ENCODE data around the gene RAB26.
A peak's percentile ranks its signal among the peaks of the same experiment; 100 is the strongest.
"Not testable (repeated sequence)": the region's sequence is repeated elsewhere in the genome, so short reads cannot be mapped to it uniquely, and the experiment has no call there.

Gene RAB26

DNA sequence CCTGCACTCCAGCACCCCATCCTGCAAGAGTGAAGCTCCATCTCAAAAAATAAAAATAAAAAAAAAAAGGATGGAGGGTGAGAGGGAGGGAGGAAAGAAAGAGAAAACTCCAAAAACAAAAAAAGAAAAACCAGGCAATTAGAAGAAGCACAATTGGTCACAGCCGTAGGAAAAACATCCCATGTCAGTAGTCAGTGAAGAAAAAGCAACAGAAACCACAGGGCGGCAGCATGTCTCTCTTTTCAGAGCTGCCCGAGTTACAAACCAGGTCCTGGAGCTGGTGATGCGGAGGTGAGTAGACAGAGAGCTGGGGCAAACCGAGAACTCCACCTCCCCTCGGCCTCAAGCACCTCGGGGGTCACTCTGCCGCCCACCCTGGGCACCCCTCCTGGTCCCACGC is 27.1 kb upstream of the RAB26 start:
- H3K27me3 ChIP-seq (replicated peaks); H3K27ac ChIP-seq; in situ Hi-C loops (cut with HindIII; ENCODE audit: low pct_ligation_motif_present, low sequenced_read_pairs); H3K4me3 ChIP-seq (ENCODE audit: low read depth, low read length); H3K36me3 ChIP-seq (replicated peaks): not testable (repeated sequence)
- TF ChIP-seq, protein P1, sequence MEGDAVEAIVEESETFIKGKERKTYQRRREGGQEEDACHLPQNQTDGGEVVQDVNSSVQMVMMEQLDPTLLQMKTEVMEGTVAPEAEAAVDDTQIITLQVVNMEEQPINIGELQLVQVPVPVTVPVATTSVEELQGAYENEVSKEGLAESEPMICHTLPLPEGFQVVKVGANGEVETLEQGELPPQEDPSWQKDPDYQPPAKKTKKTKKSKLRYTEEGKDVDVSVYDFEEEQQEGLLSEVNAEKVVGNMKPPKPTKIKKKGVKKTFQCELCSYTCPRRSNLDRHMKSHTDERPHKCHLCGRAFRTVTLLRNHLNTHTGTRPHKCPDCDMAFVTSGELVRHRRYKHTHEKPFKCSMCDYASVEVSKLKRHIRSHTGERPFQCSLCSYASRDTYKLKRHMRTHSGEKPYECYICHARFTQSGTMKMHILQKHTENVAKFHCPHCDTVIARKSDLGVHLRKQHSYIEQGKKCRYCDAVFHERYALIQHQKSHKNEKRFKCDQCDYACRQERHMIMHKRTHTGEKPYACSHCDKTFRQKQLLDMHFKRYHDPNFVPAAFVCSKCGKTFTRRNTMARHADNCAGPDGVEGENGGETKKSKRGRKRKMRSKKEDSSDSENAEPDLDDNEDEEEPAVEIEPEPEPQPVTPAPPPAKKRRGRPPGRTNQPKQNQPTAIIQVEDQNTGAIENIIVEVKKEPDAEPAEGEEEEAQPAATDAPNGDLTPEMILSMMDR (IDR thresholded peaks at IDR 0.05; ENCODE audit: low read depth, low read length, missing control alignments) = peak; percentile 62
- DNase-seq = peak; percentile 61

- TF ChIP-seq, protein P1 (IDR thresholded peaks at IDR 0.05; ENCODE audit: low read depth, low read length, missing control alignments) = no peak
- in situ Hi-C loops (cut with HindIII; ENCODE audit: low pct_ligation_motif_present, low sequenced_read_pairs) = no loop called here
- Histone ChIP-seq H3K27me3 (replicated peaks) (no peaks in the 10 kb centered on the region), H3K27ac (no peak overlapping the region), H3K4me3 (ENCODE audit: low read depth, low read length) (no peak overlapping the region), H3K36me3 (replicated peaks) (peaks cover 2% of the 10 kb centered on the region)
- DNase-seq = no peak
Observed at GRCh38 chr16:2121853-2122252, 26.6 kb upstream of the RAB26 start.

- in situ Hi-C loops (cut with HindIII; ENCODE audit: low pct_ligation_motif_present, low sequenced_read_pairs) = no loop called here
- TF ChIP-seq, protein P1 (IDR thresholded peaks at IDR 0.05; ENCODE audit: low read depth, low read length, missing control alignments) = no peak
- Histone ChIP-seq H3K27me3 (replicated peaks) (no peaks in the 10 kb centered on the region), H3K4me3 (ENCODE audit: low read depth, low read length) (no peak overlapping the region), H3K36me3 (replicated peaks) (no peaks in the 10 kb centered on the region), H3K27ac (no peak overlapping the region)
- no peak for DNase-seq
Observed at GRCh38 chr16:2122429-2122828, 26.0 kb upstream of the RAB26 start.

GRCh38 chr16:2122934-2123683 is 25.3 kb upstream of the RAB26 start:
- in situ Hi-C loops (cut with HindIII; ENCODE audit: low pct_ligation_motif_present, low sequenced_read_pairs); H3K27ac ChIP-seq; H3K4me3 ChIP-seq (ENCODE audit: low read depth, low read length); H3K27me3 ChIP-seq (replicated peaks); DNase-seq; H3K36me3 ChIP-seq (replicated peaks): not testable (repeated sequence)

DNA sequence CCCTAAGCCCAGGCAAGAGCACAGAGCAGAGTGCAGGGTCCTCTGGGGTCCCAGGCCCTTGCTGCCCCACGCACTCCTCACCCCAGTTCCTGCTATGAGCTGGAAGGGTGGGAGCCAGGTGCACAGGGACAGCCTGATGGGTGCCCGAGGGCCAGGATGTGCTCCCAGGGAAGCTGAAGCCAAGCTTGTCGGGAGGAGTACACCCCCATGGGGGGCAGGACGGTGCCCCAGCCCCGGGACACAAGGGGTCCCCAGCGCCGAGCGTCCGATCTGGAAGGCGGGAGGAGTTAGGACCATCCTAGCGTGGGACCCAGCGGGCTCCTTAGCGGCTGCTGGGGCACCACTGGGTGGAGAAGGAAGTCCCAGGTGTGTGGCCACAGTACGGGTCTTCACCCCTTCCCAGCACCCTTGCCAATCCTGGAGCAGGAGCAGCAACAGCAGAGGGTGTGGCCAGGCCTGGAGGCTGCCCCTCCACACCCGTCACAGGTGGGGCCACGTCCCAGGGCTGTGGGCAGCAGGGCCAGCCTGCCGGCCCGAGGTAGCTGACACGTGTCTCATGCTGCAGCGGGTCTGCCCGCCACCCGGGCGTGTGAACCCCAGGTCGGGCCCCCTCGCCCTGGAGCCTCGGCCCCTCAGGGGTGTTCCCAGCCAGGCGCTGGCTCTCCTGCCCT is 24.6 kb upstream of the RAB26 start:
- in situ Hi-C loops (cut with HindIII; ENCODE audit: low pct_ligation_motif_present, low sequenced_read_pairs); DNase-seq; H3K4me3 ChIP-seq (ENCODE audit: low read depth, low read length); H3K36me3 ChIP-seq (replicated peaks); H3K27me3 ChIP-seq (replicated peaks): not testable (repeated sequence)
- peak overlapping the region; percentile 79 for H3K27ac ChIP-seq

GRCh38 chr16:2124377-2124693 is 24.1 kb upstream of the RAB26 start:
- H3K4me3 ChIP-seq (ENCODE audit: low read depth, low read length); H3K36me3 ChIP-seq (replicated peaks); in situ Hi-C loops (cut with HindIII; ENCODE audit: low pct_ligation_motif_present, low sequenced_read_pairs); DNase-seq; H3K27me3 ChIP-seq (replicated peaks): not testable (repeated sequence)
- peak overlapping the region; percentile 79 for H3K27ac ChIP-seq

GRCh38 chr16:2124694-2125444 is 23.6 kb upstream of the RAB26 start:
- H3K4me3 ChIP-seq (ENCODE audit: low read depth, low read length) = peak overlapping the region; percentile 30
- H3K36me3 ChIP-seq (replicated peaks); in situ Hi-C loops (cut with HindIII; ENCODE audit: low pct_ligation_motif_present, low sequenced_read_pairs); H3K27me3 ChIP-seq (replicated peaks): not testable (repeated sequence)
- H3K27ac ChIP-seq = peak overlapping the region; percentile 79
- DNase-seq = peak; percentile 57

DNA sequence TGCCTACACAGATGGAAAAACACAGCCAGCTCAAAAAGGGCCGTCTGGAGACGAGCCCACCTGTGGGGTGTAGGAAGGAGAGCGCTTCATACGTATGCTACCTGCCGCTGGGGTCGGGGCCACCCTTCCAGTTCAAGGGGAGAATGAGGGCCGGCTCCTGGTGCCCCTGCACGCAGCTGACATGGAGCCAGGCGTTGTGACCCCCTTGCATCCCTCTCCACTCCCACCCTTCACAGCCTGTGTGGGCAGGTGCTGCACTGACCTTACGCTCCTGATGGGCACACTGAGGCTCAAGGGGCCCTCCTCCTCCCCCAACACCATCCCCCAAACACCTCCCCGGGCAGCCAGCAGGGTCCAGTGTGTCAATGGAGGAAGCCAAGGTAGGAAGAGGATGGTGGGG is 22.8 kb upstream of the RAB26 start:
- in situ Hi-C loops (cut with HindIII; ENCODE audit: low pct_ligation_motif_present, low sequenced_read_pairs) = not testable (repeated sequence)

DNA sequence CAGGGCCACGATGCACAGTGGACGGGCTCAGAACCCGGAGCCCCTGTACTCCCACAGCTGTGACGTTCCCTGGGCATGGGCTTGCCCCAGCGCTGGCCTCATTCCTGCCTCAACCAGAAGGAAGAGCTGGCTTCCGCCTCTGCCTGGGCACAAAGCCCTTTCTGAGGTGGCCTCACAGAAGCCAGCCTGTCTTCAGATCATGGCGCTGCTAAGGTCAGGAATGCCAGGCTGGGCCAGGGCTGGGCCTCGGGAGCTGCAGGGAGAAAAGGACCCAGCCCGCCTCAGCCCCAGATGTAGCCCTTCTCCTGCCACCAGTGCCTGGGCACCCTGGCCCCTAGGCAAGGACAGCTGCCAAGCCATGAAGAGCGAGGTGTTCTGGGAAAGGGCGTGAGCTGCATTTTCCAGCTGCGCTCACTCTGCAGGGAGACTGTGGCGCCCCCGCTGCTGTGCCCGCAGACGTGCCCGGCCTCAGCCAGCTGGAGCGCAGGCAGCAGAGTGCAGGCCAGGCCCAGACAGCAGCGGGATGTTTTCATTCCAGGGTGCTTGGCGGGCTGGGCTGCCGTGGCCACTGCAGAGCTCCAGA is 22.2 kb upstream of the RAB26 start:
- in situ Hi-C loops (cut with HindIII; ENCODE audit: low pct_ligation_motif_present, low sequenced_read_pairs) = not testable (repeated sequence)

More for the DNA sequence above, 22.8 kb upstream of the RAB26 start:
- DNase-seq; H3K27me3 ChIP-seq (replicated peaks); H3K4me3 ChIP-seq (ENCODE audit: low read depth, low read length); H3K36me3 ChIP-seq (replicated peaks): not testable (repeated sequence)
- peak overlapping the region; percentile 79 for H3K27ac ChIP-seq

GRCh38 chr16:2126928-2127556 is 21.4 kb upstream of the RAB26 start:
- H3K27ac ChIP-seq; H3K36me3 ChIP-seq (replicated peaks); H3K27me3 ChIP-seq (replicated peaks); in situ Hi-C loops (cut with HindIII; ENCODE audit: low pct_ligation_motif_present, low sequenced_read_pairs); DNase-seq; H3K4me3 ChIP-seq (ENCODE audit: low read depth, low read length): not testable (repeated sequence)

More for the DNA sequence above, 22.2 kb upstream of the RAB26 start:
- DNase-seq; H3K36me3 ChIP-seq (replicated peaks); H3K27ac ChIP-seq; H3K27me3 ChIP-seq (replicated peaks); H3K4me3 ChIP-seq (ENCODE audit: low read depth, low read length): not testable (repeated sequence)
